DMS79 treated with DMSO at 0.1 percent for 48 hours (cell line): ENCODE results near the gene CFAP91.

Source experiments
- DNase-seq: peaks from one replicate; lab custom pipeline; 2025; lab: John Stamatoyannopoulos, UW

CFAP91 gene

GRCh38 chr3:119743921-119744320 lies 41.1 kb downstream of the CFAP91 start:
- no peak for DNase-seq

- DNase-seq, result no peak
Observed at GRCh38 chr3:119745942-119746341, 43.1 kb downstream of the CFAP91 start.

GRCh38 chr3:119746423-119746822 lies 43.6 kb downstream of the CFAP91 start:
- DNase-seq, result no peak

GRCh38 chr3:119747357-119747756 lies 44.5 kb downstream of the CFAP91 start:
- no peak for DNase-seq

GRCh38 chr3:119748991-119749390 lies 46.2 kb downstream of the CFAP91 start:
- DNase-seq, result no peak

GRCh38 chr3:119751423-119751822 lies 48.6 kb downstream of the CFAP91 start:
- no peak for DNase-seq
